ENCODE data around the gene GALNTL6. TPM values are rescaled to one million over a fixed set of nuclear protein-coding genes. Genes with fewer than 3 reads are reported as not detected.
A peak's percentile ranks its signal among the peaks of the same experiment; 100 is the strongest.

GALNTL6 gene
- total and polyA plus RNA-seq, 2 experiments from 2014 or later: not detected

- Histone ChIP-seq H3K9me3 (ENCODE audit: low read depth) (no peaks in the 10 kb centered on the region), H3K79me2 (ENCODE audit: insufficient read depth) (no peaks in the 10 kb centered on the region), H3F3A (ENCODE audit: insufficient read depth) (peaks cover 4% of the 10 kb centered on the region; the same call in 1 of the 2 replicates), H3K4me1 (ENCODE audit: insufficient read depth) (peaks cover 8% of the 10 kb centered on the region), H4K20me1 (ENCODE audit: insufficient read depth) (no peaks in the 10 kb centered on the region), H3K4me2 (ENCODE audit: unreplicated experiment) (no peak overlapping the region), H3K36me3 (ENCODE audit: low read depth) (no peaks in the 10 kb centered on the region), H2AFZ (no peak overlapping the region), H3K9ac (no peak overlapping the region), H3K27me3 (replicated peaks; ENCODE audit: insufficient read depth) (peaks cover 41% of the 10 kb centered on the region), H3K27ac (no peak overlapping the region), H3K9me2 (ENCODE audit: insufficient read depth) (no peaks in the 10 kb centered on the region), H3K4me3 (no peak overlapping the region)
- WGBS, 2 experiments (ENCODE audit: low coverage in 1 of 2, low lambda C conversion rate in 2 of 2, missing lambda C conversion rate in 2 of 2): 78 to 84% methylated on average over 7 of the region's 7 CpGs
- DNase-seq: no peak
- TF ChIP-seq EZH2phosphoT487 (IDR thresholded peaks at IDR 0.05; ENCODE audit: insufficient read depth, low read depth) (no peak), EZH2 (IDR thresholded peaks at IDR 0.05; ENCODE audit: insufficient read depth, poor library complexity, severe bottlenecking) (no peak)
- in situ Hi-C loops (cut with MboI): loop anchor here (25.0 kb wide), 1 partner anchor 403 kb away; no protein-coding TSS in a partner anchor
Measured at GRCh38 chr4:173009129-173009823, 1196.1 kb downstream of the GALNTL6 start.

- 67 to 69% methylated on average over 8 of the region's 8 CpGs for WGBS, 2 experiments (ENCODE audit: low coverage in 1 of 2, low lambda C conversion rate in 2 of 2, missing lambda C conversion rate in 2 of 2)
- Histone ChIP-seq H3K4me3 (no peak overlapping the region), H3K4me2 (ENCODE audit: unreplicated experiment) (no peak overlapping the region), H2AFZ (no peak overlapping the region), H3K79me2 (ENCODE audit: insufficient read depth) (no peaks in the 10 kb centered on the region), H4K20me1 (ENCODE audit: insufficient read depth) (no peaks in the 10 kb centered on the region), H3F3A (ENCODE audit: insufficient read depth) (peaks cover 4% of the 10 kb centered on the region; the same call in 1 of the 2 replicates), H3K27ac (no peak overlapping the region), H3K9ac (no peak overlapping the region), H3K9me2 (ENCODE audit: insufficient read depth) (no peaks in the 10 kb centered on the region), H3K27me3 (replicated peaks; ENCODE audit: insufficient read depth) (peaks cover 15% of the 10 kb centered on the region), H3K36me3 (ENCODE audit: low read depth) (no peaks in the 10 kb centered on the region), H3K4me1 (ENCODE audit: insufficient read depth) (peaks cover 10% of the 10 kb centered on the region), H3K9me3 (ENCODE audit: low read depth) (no peaks in the 10 kb centered on the region)
- TF ChIP-seq EZH2phosphoT487 (IDR thresholded peaks at IDR 0.05; ENCODE audit: insufficient read depth, low read depth): no peak
- no peak for TF ChIP-seq EZH2 (IDR thresholded peaks at IDR 0.05; ENCODE audit: insufficient read depth, poor library complexity, severe bottlenecking)
- DNase-seq: no peak
- in situ Hi-C loops (cut with MboI): loop anchor here (25.0 kb wide), 1 partner anchor 400 kb away; no protein-coding TSS in a partner anchor
Measured at GRCh38 chr4:173012608-173013007, 1199.4 kb downstream of the GALNTL6 start.

- no peak overlapping the region for H3K27ac ChIP-seq
- 18 to 20% methylated on average over 5 to 6 of the region's 6 CpGs for WGBS, 2 experiments (ENCODE audit: low coverage in 1 of 2, low lambda C conversion rate in 2 of 2, missing lambda C conversion rate in 2 of 2)
- peaks cover 17% of the 10 kb centered on the region for H3K27me3 ChIP-seq (replicated peaks; ENCODE audit: insufficient read depth)
- in situ Hi-C loops (cut with MboI): loop anchor here (25.0 kb wide), 1 partner anchor 399 kb away; no protein-coding TSS in a partner anchor
- no peak overlapping the region for H3K4me3 ChIP-seq
- H3F3A ChIP-seq (ENCODE audit: insufficient read depth): peaks cover 4% of the 10 kb centered on the region; the same call in 1 of the 2 replicates
- peaks cover 10% of the 10 kb centered on the region for H3K4me1 ChIP-seq (ENCODE audit: insufficient read depth)
- H3K79me2 ChIP-seq (ENCODE audit: insufficient read depth): no peaks in the 10 kb centered on the region
- no peak for TF ChIP-seq EZH2 (IDR thresholded peaks at IDR 0.05; ENCODE audit: insufficient read depth, poor library complexity, severe bottlenecking)
- no peak for TF ChIP-seq EZH2phosphoT487 (IDR thresholded peaks at IDR 0.05; ENCODE audit: insufficient read depth, low read depth)
- H3K9me3 ChIP-seq (ENCODE audit: low read depth): no peaks in the 10 kb centered on the region
- H3K4me2 ChIP-seq (ENCODE audit: unreplicated experiment): no peak overlapping the region
- no peaks in the 10 kb centered on the region for H4K20me1 ChIP-seq (ENCODE audit: insufficient read depth)
- H2AFZ ChIP-seq: no peak overlapping the region
- DNase-seq: peak; percentile 42
- H3K36me3 ChIP-seq (ENCODE audit: low read depth): no peaks in the 10 kb centered on the region
- H3K9ac ChIP-seq: no peak overlapping the region
- H3K9me2 ChIP-seq (ENCODE audit: insufficient read depth): no peaks in the 10 kb centered on the region
Measured at GRCh38 chr4:173013232-173013930, 1200.2 kb downstream of the GALNTL6 start.

GRCh38 chr4:173014113-173014558 is 1200.9 kb downstream of the GALNTL6 start:
- in situ Hi-C loops (cut with MboI): loop anchor here (25.0 kb wide), 1 partner anchor 398 kb away; no protein-coding TSS in a partner anchor
- no peak overlapping the region for H3K4me3 ChIP-seq
- no peaks in the 10 kb centered on the region for H3K9me3 ChIP-seq (ENCODE audit: low read depth)
- peaks cover 23% of the 10 kb centered on the region for H3K27me3 ChIP-seq (replicated peaks; ENCODE audit: insufficient read depth)
- H3K79me2 ChIP-seq (ENCODE audit: insufficient read depth): no peaks in the 10 kb centered on the region
- peak; percentile 78 for DNase-seq
- H3F3A ChIP-seq (ENCODE audit: insufficient read depth): peaks cover 4% of the 10 kb centered on the region; the same call in 1 of the 2 replicates
- TF ChIP-seq EZH2phosphoT487 (IDR thresholded peaks at IDR 0.05; ENCODE audit: insufficient read depth, low read depth): no peak
- TF ChIP-seq EZH2 (IDR thresholded peaks at IDR 0.05; ENCODE audit: insufficient read depth, poor library complexity, severe bottlenecking): no peak
- no peaks in the 10 kb centered on the region for H4K20me1 ChIP-seq (ENCODE audit: insufficient read depth)
- no peak overlapping the region for H3K4me2 ChIP-seq (ENCODE audit: unreplicated experiment)
- no peaks in the 10 kb centered on the region for H3K36me3 ChIP-seq (ENCODE audit: low read depth)
- no peak overlapping the region for H2AFZ ChIP-seq
- peaks cover 10% of the 10 kb centered on the region for H3K4me1 ChIP-seq (ENCODE audit: insufficient read depth)
- no peak overlapping the region for H3K9ac ChIP-seq
- no peaks in the 10 kb centered on the region for H3K9me2 ChIP-seq (ENCODE audit: insufficient read depth)
- WGBS, 2 experiments (ENCODE audit: low coverage in 1 of 2, low lambda C conversion rate in 2 of 2, missing lambda C conversion rate in 2 of 2): 23% methylated on average over 4 of the region's 4 CpGs
- H3K27ac ChIP-seq: no peak overlapping the region
